Erythroblast (primary cell): ENCODE data around the gene RPS6KC1.

ENCODE experiments used
- GATA1 ChIP-seq: IDR thresholded peaks from 2 replicates; pipeline ENCODE4 v1.6.1; 2011; ENCODE audit warnings: low read depth, mild to moderate bottlenecking, control low read depth, low read length, moderate library complexity
- POLR2A ChIP-seq: IDR thresholded peaks from 2 replicates; pipeline ENCODE4 v1.6.1; 2011; ENCODE audit warnings: mild to moderate bottlenecking, low read length

DNA sequence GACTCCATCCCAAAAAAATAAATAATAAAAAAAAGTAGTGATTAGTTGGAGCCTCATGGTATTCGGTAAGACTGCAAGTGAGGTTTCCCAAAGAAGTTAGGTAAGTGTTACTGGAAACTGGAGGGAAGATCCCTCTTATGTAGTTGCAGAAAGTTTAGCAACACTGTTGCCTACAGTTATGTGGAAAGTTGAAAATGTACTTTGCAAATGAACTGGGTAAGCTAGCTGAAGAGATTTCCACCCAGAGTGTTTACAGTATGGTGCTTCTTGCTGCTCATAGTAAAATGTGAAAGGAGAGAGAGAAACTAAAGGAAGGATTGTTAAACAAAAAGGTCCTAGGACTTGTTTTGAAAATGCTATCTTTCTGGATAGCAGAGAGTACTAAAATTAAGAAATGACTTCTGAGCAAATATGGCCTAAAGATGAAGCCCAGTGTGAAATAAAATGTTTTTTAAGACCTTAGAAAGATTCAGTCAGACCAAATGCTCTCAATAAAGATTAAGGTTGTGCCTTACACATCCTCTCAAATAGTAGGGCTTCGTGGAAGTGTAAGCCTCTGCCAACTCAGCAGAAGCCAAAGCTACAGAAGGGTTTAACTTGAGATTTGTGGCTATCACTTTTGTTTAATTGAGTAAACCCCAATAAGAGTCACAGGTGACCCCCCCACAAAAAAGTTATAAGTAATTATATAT lies 31.5 kb downstream of the RPS6KC1 start:
- TF ChIP-seq POLR2A, result no peak
- TF ChIP-seq GATA1, result no peak
